ENCODE measurements around the gene FBXL12.
"Not testable (repeated sequence)": the region's sequence is repeated elsewhere in the genome, so short reads cannot be mapped to it uniquely, and the experiment has no call there.

FBXL12 gene

GRCh38 chr19:9836021-9836420 lies 17.1 kb upstream of the FBXL12 start:
- DNase-seq = no peak

- DNase-seq = no peak
Observed at GRCh38 chr19:9835507-9835949, 16.6 kb upstream of the FBXL12 start.

GRCh38 chr19:9834726-9835506 lies 16.0 kb upstream of the FBXL12 start, which contains the start of gene PIN1:
Gene PIN1 (plus strand): TSS chr19:9835318. CDS start chr19:9835345, 27 bp downstream.
- DNase-seq = peak; percentile 99

- DNase-seq = no peak
Observed at GRCh38 chr19:9834307-9834725, 15.4 kb upstream of the FBXL12 start.

GRCh38 chr19:9828551-9829063 lies 9.7 kb upstream of the FBXL12 start:
- DNase-seq = no peak

GRCh38 chr19:9827289-9828238 lies 8.7 kb upstream of the FBXL12 start, which contains the start of gene UBL5:
Gene UBL5 (plus strand): TSS chr19:9827918. CDS start chr19:9828338, 420 bp downstream.
- DNase-seq = peak; percentile 91

GRCh38 chr19:9823816-9824215 lies 4.9 kb upstream of the FBXL12 start:
- DNase-seq = no peak

GRCh38 chr19:9820034-9820433 lies 1.2 kb upstream of the FBXL12 start:
- not testable (repeated sequence) for DNase-seq

- DNase-seq = no peak
Observed at GRCh38 chr19:9819596-9819909, 674 bp upstream of the FBXL12 start.

GRCh38 chr19:9818175-9818733 lies 625 bp downstream of the FBXL12 start:
- no peak for DNase-seq

GRCh38 chr19:9811139-9811538 lies 7.7 kb downstream of the FBXL12 start:
- no peak for DNase-seq

GRCh38 chr19:9808855-9809824 lies 9.7 kb downstream of the FBXL12 start:
- DNase-seq = no peak

GRCh38 chr19:9806803-9807202 lies 12.1 kb downstream of the FBXL12 start:
- DNase-seq = no peak

- no peak for DNase-seq
Observed at GRCh38 chr19:9801976-9802375, 16.9 kb downstream of the FBXL12 start.

GRCh38 chr19:9799162-9799561 lies 19.7 kb downstream of the FBXL12 start:
- DNase-seq = no peak

- no peak for DNase-seq
Observed at GRCh38 chr19:9797871-9798270, 21.0 kb downstream of the FBXL12 start.

- DNase-seq = peak; percentile 50
Observed at GRCh38 chr19:9796113-9796773, 22.6 kb downstream of the FBXL12 start.

- no peak for DNase-seq
Observed at GRCh38 chr19:9793071-9793591, 25.7 kb downstream of the FBXL12 start.

GRCh38 chr19:9792206-9793070 lies 26.4 kb downstream of the FBXL12 start:
- peak; percentile 88 for DNase-seq

All from NCI-H2171 (cell line).